Measurements from ENCODE around the gene FMO5.
"Not testable (repeated sequence)": the region's sequence is repeated elsewhere in the genome, so short reads cannot be mapped to it uniquely, and the experiment has no call there.

FMO5 gene

GRCh38 chr1:147225193-147225730, at the start of gene FMO5:
Gene FMO5 (minus strand): TSS chr1:147225339. CDS start chr1:147225029, 310 bp downstream.
- peak; percentile 4 to 20 (median 15) for DNase-seq (ENCODE audit: low read depth in 3 of 3)

GRCh38 chr1:147273409-147274336, 48.5 kb upstream of the FMO5 start:
- DNase-seq (ENCODE audit: low read depth in 3 of 3) = no peak

- no peak for DNase-seq (ENCODE audit: low read depth in 3 of 3)
These were observed 46.9 kb upstream of the FMO5 start for GRCh38 chr1:147272042-147272441.

GRCh38 chr1:147270721-147271120, 45.6 kb upstream of the FMO5 start:
- no peak for DNase-seq (ENCODE audit: low read depth in 3 of 3)

GRCh38 chr1:147267711-147268110, 42.6 kb upstream of the FMO5 start:
- no peak for DNase-seq (ENCODE audit: low read depth in 3 of 3)

- DNase-seq (ENCODE audit: low read depth in 3 of 3) = no peak
These were observed 41.2 kb upstream of the FMO5 start for GRCh38 chr1:147266381-147266780.

- no peak for DNase-seq (ENCODE audit: low read depth in 3 of 3)
These were observed 39.1 kb upstream of the FMO5 start for GRCh38 chr1:147264158-147264768.

GRCh38 chr1:147260956-147261355, 35.8 kb upstream of the FMO5 start:
- no peak for DNase-seq (ENCODE audit: low read depth in 3 of 3)

GRCh38 chr1:147252540-147252939, 27.4 kb upstream of the FMO5 start:
- DNase-seq (ENCODE audit: low read depth in 3 of 3) = no peak

- no peak for DNase-seq (ENCODE audit: low read depth in 3 of 3)
These were observed 22.6 kb upstream of the FMO5 start for GRCh38 chr1:147247656-147248238.

GRCh38 chr1:147246910-147247655, 21.9 kb upstream of the FMO5 start:
- no peak for DNase-seq (ENCODE audit: low read depth in 3 of 3)

GRCh38 chr1:147246044-147246690, 21.0 kb upstream of the FMO5 start:
- DNase-seq (ENCODE audit: low read depth in 3 of 3) = no peak

- DNase-seq (ENCODE audit: low read depth in 3 of 3) = no peak
These were observed 20.5 kb upstream of the FMO5 start for GRCh38 chr1:147245586-147246021.

- DNase-seq (ENCODE audit: low read depth in 3 of 3) = no peak
These were observed 20.0 kb upstream of the FMO5 start for GRCh38 chr1:147245129-147245528.

GRCh38 chr1:147243841-147244240, 18.7 kb upstream of the FMO5 start:
- no peak for DNase-seq (ENCODE audit: low read depth in 3 of 3)

GRCh38 chr1:147243228-147243685, 18.1 kb upstream of the FMO5 start:
- DNase-seq (ENCODE audit: low read depth in 3 of 3) = no peak

GRCh38 chr1:147242449-147243227, 17.5 kb upstream of the FMO5 start, which contains the start of gene CHD1L:
Gene CHD1L (plus strand): TSS chr1:147242684. CDS start chr1:147242704, 20 bp downstream.
- peak; percentile 79 to 88 (median 86) for DNase-seq (ENCODE audit: low read depth in 3 of 3)

- no peak for DNase-seq (ENCODE audit: low read depth in 3 of 3)
These were observed 16.9 kb upstream of the FMO5 start for GRCh38 chr1:147241934-147242448.

GRCh38 chr1:147240131-147240721, 15.1 kb upstream of the FMO5 start:
- not testable (repeated sequence) for DNase-seq (ENCODE audit: low read depth in 3 of 3)

Data from stimulated activated CD4-positive, alpha-beta T cell treated with anti-CD3 and anti-CD28 coated beads, TNF-alpha, amount 100 ng/mL, for 4 hours (primary cell).